Thyroid gland (tissue), 4 donors: Measurements from ENCODE around the gene CEP85. TPM values are rescaled to one million over a fixed set of nuclear protein-coding genes. Genes with fewer than 3 reads are reported as not detected.

ENCODE experiments used
- DNase-seq, 2 donors: peaks; one replicate each; pipeline ENCODE4 v3.0.0-alpha.2; 2019
- H3K27ac ChIP-seq, 3 donors: fragments of 200-600 bp; sonication (generic); 1 replicate in 2 of 3; 2 replicates in 1 of 3; pipeline ENCODE4 v1.5.1; 2016 to 2019; ENCODE audit warnings: mild to moderate bottlenecking in 1 of 3, moderate library complexity in 1 of 3
- H3K27me3 ChIP-seq: fragments of 200-600 bp; sonication (generic); one replicate; pipeline ENCODE4 v1.5.1; 2019
- H3K36me3 ChIP-seq, 2 donors: fragments of 200-600 bp; sonication (generic); one replicate each; pipeline ENCODE4 v1.5.1; 2016 to 2019
- H3K4me1 ChIP-seq, 2 donors: fragments of 200-600 bp; sonication (generic); one replicate each; pipeline ENCODE4 v1.5.1; 2017 to 2019
- H3K4me3 ChIP-seq, 3 donors: fragments of 200-600 bp; sonication (generic); replicated peaks in 1 of 3; 1 replicate in 2 of 3; 2 replicates in 1 of 3; pipeline ENCODE4 v1.5.1; 2016; ENCODE audit warnings: mild to moderate bottlenecking in 1 of 3
- H3K9me3 ChIP-seq: fragments of 200-600 bp; sonication (generic); one replicate; pipeline ENCODE4 v1.5.1; 2017
- POLR2A ChIP-seq, 2 donors: fragments of 450-650 bp; IDR thresholded peaks; one replicate each; pipeline ENCODE4 v1.6.1; 2017; ENCODE audit warnings: antibody characterized with exemption in 2 of 2, mild to moderate bottlenecking in 2 of 2, moderate library complexity in 1 of 2
- WGBS, 2 donors: methylation state at CpG; one replicate each; pipeline ENCODE4 v1.1.5; 2017; 5-methylcytosine and 5-hydroxymethylcytosine counted together
- intact Hi-C: fragments of 100-400 bp; cut with DNase I; formaldehyde crosslinking; loops from one replicate; pipeline ENCODE4 v1.15.1; 2023
- total RNA-seq, 4 donors: library from RNA; depleted of rRNA; stranded (reverse); fragments of >200 nt; gene quantifications; one replicate each; pipeline ENCODE4 v1.2.3, GENCODE V29; 2016
- TF ChIP-seq, protein P1 (sequence below), 6 experiments: fragments of 200-600 bp in 3 of 6; fragments of 450-650 bp in 3 of 6; sonication (generic) in 3 of 6; IDR thresholded peaks; one replicate each; pipeline ENCODE4 v1.5.1; 2016 to 2019; ENCODE audit warnings: antibody characterized with exemption in 6 of 6, mild to moderate bottlenecking in 2 of 6, inconsistent platforms in 1 of 6, moderate library complexity in 1 of 6

The CEP85 gene
- total RNA-seq, 4 donors from 2014 or later: 16.0 to 27.0 (median 17.0) TPM

DNA sequence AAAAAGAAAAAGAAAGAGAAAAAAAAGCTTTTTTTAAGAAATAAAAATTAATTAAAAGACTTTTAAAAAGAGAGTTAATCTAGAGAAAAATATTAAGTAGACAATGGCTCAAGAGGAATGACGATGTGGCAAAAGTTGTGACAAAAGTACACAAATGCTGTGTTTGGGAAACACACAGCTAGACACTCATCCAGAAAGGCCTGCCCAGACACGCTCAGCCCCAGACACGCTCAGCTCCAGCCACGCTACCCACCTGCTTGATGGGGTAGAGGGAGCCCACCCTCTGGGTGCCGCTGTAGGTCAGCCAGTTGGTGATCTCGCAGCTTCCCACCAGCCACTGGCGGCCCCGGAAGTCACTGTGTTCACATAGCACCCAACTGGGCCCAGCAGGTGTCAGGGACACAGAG, 94.0 kb downstream of the CEP85 start:
- Histone ChIP-seq H3K9me3 (no peaks in the 10 kb centered on the region), H3K27me3 (no peaks in the 10 kb centered on the region), H3K4me1 (no peaks in the 10 kb centered on the region), H3K36me3 (no peaks in the 10 kb centered on the region), H3K27ac (no peak overlapping the region), H3K4me3 (no peak overlapping the region)
- no peak for DNase-seq
- intact Hi-C loops: no loop called here
- 77 to 87% methylated on average over 8 of the region's 8 CpGs for WGBS, 2 donors
- no peak for TF ChIP-seq POLR2A (IDR thresholded peaks at IDR 0.05)
- TF ChIP-seq, protein P1, sequence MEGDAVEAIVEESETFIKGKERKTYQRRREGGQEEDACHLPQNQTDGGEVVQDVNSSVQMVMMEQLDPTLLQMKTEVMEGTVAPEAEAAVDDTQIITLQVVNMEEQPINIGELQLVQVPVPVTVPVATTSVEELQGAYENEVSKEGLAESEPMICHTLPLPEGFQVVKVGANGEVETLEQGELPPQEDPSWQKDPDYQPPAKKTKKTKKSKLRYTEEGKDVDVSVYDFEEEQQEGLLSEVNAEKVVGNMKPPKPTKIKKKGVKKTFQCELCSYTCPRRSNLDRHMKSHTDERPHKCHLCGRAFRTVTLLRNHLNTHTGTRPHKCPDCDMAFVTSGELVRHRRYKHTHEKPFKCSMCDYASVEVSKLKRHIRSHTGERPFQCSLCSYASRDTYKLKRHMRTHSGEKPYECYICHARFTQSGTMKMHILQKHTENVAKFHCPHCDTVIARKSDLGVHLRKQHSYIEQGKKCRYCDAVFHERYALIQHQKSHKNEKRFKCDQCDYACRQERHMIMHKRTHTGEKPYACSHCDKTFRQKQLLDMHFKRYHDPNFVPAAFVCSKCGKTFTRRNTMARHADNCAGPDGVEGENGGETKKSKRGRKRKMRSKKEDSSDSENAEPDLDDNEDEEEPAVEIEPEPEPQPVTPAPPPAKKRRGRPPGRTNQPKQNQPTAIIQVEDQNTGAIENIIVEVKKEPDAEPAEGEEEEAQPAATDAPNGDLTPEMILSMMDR (IDR thresholded peaks at IDR 0.05): no peak

Other genes starting within 250 kb of the CEP85 start
- gene PAFAH2, start 236.1 kb upstream of the CEP85 start, total RNA-seq: 10 to 100 TPM; 22.5 to 35.4 (median 30.7) TPM
- gene EXTL1, start 212.4 kb upstream of the CEP85 start, total RNA-seq: 1 to 10 TPM in 1 of 4 donors, under 1 TPM in 1, not detected in 2; 0.13 to 1.2 TPM
- gene SLC30A2, start 188.1 kb upstream of the CEP85 start, total RNA-seq: 10 to 100 TPM; 12.5 to 55.9 (median 43.4) TPM
- 1 to 10 TPM in 1 of 4 donors, under 1 TPM in 1, not detected in 2; 0.39 to 1.5 TPM for gene TRIM63, start 166.6 kb upstream of the CEP85 start, total RNA-seq
- 10 to 100 TPM; 24.2 to 39.0 (median 25.5) TPM for gene PDIK1L, start 122.4 kb upstream of the CEP85 start, total RNA-seq
- 10 to 100 TPM in 1 of 4 donors, 1 to 10 TPM in 3; 3.5 to 15.6 (median 6.8) TPM for gene FAM110D, start 75.1 kb upstream of the CEP85 start, total RNA-seq
- gene C1orf232, start 65.2 kb upstream of the CEP85 start, total RNA-seq: not detected
- 10 to 100 TPM; 18.3 to 65.8 (median 27.3) TPM for gene ZNF593, start 64.3 kb upstream of the CEP85 start, total RNA-seq
- gene ZNF593OS, start 62.4 kb upstream of the CEP85 start, total RNA-seq: under 1 TPM in 1 of 4 donors, not detected in 3; 0.33 TPM
- 10 to 100 TPM; 20.0 to 81.2 (median 31.6) TPM for gene CNKSR1, start 56.7 kb upstream of the CEP85 start, total RNA-seq
- gene CATSPER4, start 43.6 kb upstream of the CEP85 start, total RNA-seq: not detected
- gene SH3BGRL3, start 45.9 kb downstream of the CEP85 start, total RNA-seq: 10 to 100 TPM; 18.8 to 58.2 (median 37.4) TPM
- 10 to 100 TPM; 23.9 to 35.4 (median 30.2) TPM for gene UBXN11, start 72.4 kb downstream of the CEP85 start, total RNA-seq
- 10 to 100 TPM in 1 of 4 donors, 1 to 10 TPM in 1, not detected in 2; 3.0 to 12.3 TPM for gene CD52, start 83.8 kb downstream of the CEP85 start, total RNA-seq
- gene CRYBG2, start 119.9 kb downstream of the CEP85 start, total RNA-seq: not detected
- under 1 TPM in 1 of 4 donors, not detected in 3; 0.59 TPM for gene ZNF683, start 138.6 kb downstream of the CEP85 start, total RNA-seq
- gene LIN28A, start 176.6 kb downstream of the CEP85 start, total RNA-seq: not detected
- gene DHDDS, start 198.1 kb downstream of the CEP85 start, total RNA-seq: 10 to 100 TPM; 36.5 to 66.7 (median 52.0) TPM
- gene HMGN2, start 238.2 kb downstream of the CEP85 start, total RNA-seq: 100 to 1,000 TPM; 277 to 411 (median 319) TPM